ENCODE measurements around the gene PIGR.

PIGR gene

DNA sequence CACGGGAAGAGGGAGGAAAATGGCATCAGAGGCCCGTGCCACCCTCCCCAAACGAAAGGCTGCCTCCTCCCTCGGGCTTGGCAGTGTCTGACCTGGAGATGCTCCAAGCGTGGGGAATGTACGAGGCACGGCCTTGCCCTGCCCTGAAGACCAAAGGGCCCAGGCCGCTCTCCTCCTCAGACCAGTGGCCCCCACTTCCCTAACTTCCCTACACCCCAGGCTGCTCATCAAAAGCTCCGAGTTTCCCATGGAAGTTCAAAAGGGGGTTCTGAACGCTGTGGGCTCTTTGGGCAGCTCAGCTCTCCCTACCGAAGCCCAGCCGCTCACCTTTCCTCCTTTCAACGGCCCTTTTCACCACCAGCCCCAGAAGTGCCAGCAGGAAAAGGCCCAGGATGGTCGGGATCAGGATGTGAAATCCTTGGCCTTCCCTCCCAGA, 36.4 kb downstream of the PIGR start:
- Mint-ChIP-seq H3K4me3 (peak overlapping the region; percentile 49), H3K27ac (peak overlapping the region; percentile 38), H3K9me3 (no peaks in the 10 kb centered on the region), H3K27me3 (no peaks in the 10 kb centered on the region), H3K36me3 (peaks cover 19% of the 10 kb centered on the region), H3K4me1 (peaks cover 91% of the 10 kb centered on the region)

DNA sequence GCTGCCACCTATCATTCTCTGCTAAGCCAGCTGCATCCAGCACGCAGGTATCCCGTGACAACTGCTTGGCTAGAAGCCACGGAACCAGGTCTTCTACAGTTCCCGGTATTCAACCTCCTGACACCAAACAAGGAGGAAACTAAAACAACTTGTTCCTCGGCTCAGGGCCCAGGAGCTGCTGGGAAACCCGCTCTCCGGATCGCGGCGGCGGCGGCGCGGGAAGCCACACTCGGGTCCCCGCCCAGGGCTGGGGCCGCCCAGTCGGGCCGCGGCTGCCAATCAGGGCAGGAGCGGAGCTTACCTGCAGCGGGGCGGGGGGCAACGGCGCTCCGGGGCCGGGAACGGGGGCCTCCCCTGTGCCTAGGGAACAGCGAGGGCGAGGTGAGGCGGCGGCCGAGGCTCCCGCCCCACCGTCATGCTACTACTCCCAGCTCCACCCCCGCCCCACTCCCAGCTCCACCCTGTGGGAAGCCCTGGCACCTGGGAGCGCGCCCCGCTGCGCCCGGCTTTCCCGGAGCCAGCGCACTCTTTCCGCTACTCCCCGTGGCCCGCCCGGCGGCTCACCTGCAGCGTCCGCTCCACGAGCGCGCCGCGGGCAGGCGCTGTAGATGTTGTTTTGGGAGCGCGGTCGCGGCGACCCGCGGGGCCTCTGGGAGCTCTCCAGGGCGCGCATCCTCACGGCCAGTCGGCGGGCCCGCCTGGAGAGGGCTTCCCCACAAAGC, 36.9 kb downstream of the PIGR start:
- peak overlapping the region; percentile 91 for H3K27ac Mint-ChIP-seq

DNA sequence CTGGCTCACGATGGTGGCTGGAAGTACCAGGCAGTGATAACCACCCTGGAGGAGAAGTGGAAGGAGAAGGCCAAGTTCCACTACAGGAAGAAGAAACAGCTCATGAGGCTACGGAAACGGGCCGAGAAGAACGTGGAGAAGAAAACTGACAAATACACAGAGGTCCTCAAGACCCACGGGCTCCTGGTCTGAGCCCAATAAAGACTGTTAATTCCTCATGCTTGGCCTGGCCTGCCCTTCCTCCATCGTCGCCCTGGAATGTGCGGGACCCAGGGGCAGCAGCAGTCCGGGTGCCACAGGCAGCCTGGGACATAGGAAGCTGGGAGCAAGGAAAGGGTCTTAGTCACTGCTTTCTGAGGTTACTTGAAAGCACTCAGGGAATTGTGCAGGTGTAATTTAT, 38.2 kb downstream of the PIGR start:
- no peaks in the 10 kb centered on the region for H3K9me3 Mint-ChIP-seq
- H3K4me1 Mint-ChIP-seq = peaks cover 91% of the 10 kb centered on the region
- H3K27ac Mint-ChIP-seq = peak overlapping the region; percentile 75
- peaks cover 34% of the 10 kb centered on the region for H3K36me3 Mint-ChIP-seq
- H3K4me3 Mint-ChIP-seq = peak overlapping the region; percentile 55
- H3K27me3 Mint-ChIP-seq = no peaks in the 10 kb centered on the region

More for the DNA sequence above, 36.9 kb downstream of the PIGR start:
- Mint-ChIP-seq H3K9me3 (no peaks in the 10 kb centered on the region), H3K4me3 (peak overlapping the region; percentile 66), H3K27me3 (no peaks in the 10 kb centered on the region), H3K36me3 (peaks cover 23% of the 10 kb centered on the region), H3K4me1 (peaks cover 91% of the 10 kb centered on the region)

DNA sequence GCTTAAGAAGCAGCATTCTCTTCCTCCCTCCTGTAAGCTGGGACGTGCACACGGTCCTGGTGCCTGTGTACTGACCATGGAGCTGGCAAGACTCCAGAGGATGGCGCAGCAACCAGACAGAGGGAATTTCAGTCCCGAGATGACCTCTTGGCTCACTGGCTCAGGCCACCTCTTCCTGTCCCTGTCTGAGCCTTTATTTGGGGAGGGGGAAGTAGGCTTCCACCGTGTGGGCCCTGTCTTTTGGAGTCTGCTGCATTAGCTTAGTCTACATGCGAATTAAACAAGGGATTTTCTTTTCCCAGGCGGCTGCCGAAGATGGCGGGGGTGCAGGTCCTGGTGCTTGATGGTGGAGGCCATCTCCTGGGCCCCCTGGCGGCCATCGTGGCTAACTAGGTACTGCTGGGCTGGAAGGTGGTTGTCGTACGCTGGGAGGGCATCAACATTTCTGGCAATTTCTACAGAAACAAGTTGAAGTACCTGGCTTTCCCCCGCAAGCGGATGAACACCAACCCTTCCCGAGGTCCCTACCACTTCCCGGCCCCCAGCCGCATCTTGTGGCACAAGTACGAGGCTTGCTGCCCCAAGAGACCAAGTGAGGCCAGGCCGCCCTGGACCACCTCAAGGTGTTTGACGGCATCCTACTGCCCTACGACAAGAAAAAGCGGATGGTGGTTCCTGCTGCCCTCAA, 38.8 kb downstream of the PIGR start:
- Mint-ChIP-seq H3K36me3 (peaks cover 36% of the 10 kb centered on the region), H3K9me3 (no peaks in the 10 kb centered on the region), H3K4me1 (peaks cover 91% of the 10 kb centered on the region), H3K27me3 (no peaks in the 10 kb centered on the region), H3K27ac (peak overlapping the region; percentile 75), H3K4me3 (no peak overlapping the region)

DNA sequence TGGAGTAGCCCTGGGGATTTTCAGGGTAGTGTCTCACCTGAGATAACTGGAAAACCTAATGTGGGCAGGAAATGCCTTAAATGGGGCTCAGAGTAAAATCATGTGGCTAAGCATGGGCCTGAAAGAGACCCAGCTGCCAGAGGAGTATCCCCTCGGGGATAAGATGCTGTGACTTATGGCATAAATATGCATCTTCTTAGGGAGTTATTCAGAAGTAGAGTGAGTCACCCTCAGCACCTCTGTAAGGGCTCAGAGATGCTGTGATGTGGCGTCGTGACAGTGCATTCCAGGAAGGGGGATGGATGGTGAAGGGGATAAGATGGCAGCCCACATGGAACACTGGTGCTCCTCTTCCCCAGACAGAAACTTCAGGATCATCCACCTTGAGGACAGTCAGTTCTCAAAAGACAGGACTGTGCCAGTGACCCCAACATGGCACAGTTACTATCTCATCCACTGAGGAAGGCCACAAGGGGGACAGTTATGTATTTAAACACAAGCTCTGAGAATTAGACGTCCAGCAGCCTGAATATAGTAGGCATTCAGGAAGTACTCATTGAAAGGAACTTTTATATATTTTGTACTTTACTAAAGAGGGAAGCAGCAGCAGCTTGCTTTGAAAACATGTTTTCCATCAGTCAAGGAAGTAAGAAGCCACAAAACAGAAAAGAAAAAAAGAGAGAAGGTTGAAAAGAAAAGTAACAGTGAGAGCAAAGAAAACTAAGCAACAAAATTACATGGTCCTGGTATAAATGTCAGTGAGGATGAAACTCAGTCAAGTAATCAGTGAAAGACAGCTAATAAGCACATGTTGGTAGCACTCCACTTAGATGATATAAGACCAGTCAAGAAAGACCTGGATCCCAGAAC, 40.7 kb downstream of the PIGR start:
- no peaks in the 10 kb centered on the region for H3K27me3 Mint-ChIP-seq
- H3K4me1 Mint-ChIP-seq = peaks cover 90% of the 10 kb centered on the region
- peaks cover 35% of the 10 kb centered on the region for H3K36me3 Mint-ChIP-seq
- no peaks in the 10 kb centered on the region for H3K9me3 Mint-ChIP-seq
- peak overlapping the region; percentile 96 for H3K27ac Mint-ChIP-seq
- H3K4me3 Mint-ChIP-seq = peak overlapping the region; percentile 73

DNA sequence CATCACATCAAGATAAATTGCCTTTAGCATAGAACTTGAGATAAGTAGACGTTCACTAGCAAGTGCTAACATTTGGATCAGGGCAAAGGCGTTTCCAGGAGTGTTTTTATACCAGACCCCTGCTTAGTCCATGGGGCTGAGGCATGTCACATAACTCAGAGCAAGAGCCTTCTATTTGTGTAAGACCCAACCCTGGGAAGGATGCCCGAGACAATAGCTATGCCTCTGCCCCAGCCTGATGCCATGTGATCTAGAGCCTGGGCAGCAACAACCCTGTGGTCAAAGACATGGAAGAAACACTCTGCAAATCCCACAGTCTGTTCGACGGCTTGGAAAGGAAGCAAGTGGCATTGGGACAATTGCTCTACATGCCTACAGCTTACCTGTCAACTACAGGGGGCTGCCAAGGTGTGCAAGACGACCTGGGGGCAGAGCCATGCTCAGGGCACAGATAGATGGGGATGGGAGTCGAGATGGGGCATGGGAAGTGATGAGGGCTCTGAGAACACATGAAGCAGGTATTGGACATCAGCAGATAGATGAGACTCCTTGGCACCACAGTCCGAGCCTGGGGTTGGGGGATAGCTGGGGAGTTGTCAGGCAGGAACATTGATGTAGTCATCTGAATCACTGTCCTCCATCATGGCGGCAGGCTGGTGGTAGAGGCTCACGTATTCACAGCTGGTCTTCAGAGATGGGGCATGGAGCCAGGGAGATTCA, 41.7 kb downstream of the PIGR start:
- Mint-ChIP-seq H3K4me3 (peak overlapping the region; percentile 73), H3K27ac (peak overlapping the region; percentile 96), H3K4me1 (peaks cover 92% of the 10 kb centered on the region), H3K36me3 (peaks cover 35% of the 10 kb centered on the region), H3K9me3 (no peaks in the 10 kb centered on the region), H3K27me3 (no peaks in the 10 kb centered on the region)

DNA sequence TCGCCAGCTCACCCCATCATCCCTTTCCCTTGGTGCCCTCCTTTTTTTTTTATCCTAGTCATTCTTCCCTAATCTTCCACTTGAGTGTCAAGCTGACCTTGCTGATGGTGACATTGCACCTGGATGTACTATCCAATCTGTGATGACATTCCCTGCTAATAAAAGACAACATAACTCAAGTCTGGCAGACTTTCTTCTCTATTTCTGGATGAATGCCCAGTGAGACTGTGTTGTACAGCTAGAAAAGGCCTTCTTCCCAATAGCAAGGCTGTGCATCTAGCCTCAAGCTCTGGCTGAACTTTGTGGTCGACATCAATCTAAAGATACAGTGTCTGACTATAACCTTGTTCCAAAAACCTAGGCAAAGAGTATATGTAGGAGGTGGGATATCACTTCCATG, 42.6 kb downstream of the PIGR start:
- H3K9me3 Mint-ChIP-seq = no peaks in the 10 kb centered on the region
- no peak overlapping the region for H3K4me3 Mint-ChIP-seq
- peaks cover 33% of the 10 kb centered on the region for H3K36me3 Mint-ChIP-seq
- H3K27ac Mint-ChIP-seq = peak overlapping the region; percentile 49
- peaks cover 93% of the 10 kb centered on the region for H3K4me1 Mint-ChIP-seq
- H3K27me3 Mint-ChIP-seq = no peaks in the 10 kb centered on the region

DNA sequence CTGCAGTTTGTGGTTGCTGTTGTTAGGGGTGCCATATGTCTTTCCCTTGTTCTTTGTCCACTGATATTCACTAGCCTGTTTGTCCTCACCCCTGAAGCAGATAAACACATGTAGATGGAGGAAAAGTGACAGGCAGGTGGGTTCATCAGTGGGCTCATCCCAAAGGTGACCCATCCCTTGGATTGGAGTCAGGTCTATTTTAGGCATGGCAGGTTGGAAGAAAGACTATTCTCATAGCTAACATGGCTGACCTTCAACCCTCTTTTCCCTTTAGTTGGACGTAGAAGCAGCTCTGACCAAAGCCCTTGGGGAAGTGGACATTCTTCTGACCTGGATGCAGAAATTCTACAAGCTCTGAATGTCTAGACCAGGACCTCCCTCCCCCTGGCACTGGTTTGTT, 43.6 kb downstream of the PIGR start:
- Mint-ChIP-seq H3K27ac (peak overlapping the region; percentile 53), H3K36me3 (peaks cover 29% of the 10 kb centered on the region), H3K4me1 (peaks cover 91% of the 10 kb centered on the region), H3K27me3 (no peaks in the 10 kb centered on the region), H3K4me3 (no peak overlapping the region), H3K9me3 (no peaks in the 10 kb centered on the region)

DNA sequence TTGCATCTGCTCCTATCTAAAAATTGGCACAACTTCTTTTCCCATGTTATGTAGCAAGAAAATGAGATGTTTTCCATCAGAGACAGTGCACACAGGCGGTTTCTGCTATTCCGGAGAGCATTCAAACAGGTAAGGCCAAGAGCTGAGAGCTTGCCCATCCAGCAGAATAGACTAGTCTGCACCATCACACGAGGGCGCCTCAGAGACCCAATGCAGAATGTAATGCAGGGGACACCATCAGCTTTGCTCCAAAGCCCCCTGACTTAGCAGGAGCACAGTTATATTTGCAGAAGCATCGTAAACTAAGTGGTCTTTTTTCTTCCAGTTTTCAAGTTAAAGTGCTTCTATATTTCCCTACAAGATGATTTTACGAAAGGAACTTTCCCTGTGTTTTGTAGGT, 44.3 kb downstream of the PIGR start:
- Mint-ChIP-seq H3K4me3 (no peak overlapping the region), H3K27me3 (no peaks in the 10 kb centered on the region), H3K4me1 (peaks cover 91% of the 10 kb centered on the region), H3K9me3 (no peaks in the 10 kb centered on the region), H3K27ac (no peak overlapping the region), H3K36me3 (peaks cover 29% of the 10 kb centered on the region)

DNA sequence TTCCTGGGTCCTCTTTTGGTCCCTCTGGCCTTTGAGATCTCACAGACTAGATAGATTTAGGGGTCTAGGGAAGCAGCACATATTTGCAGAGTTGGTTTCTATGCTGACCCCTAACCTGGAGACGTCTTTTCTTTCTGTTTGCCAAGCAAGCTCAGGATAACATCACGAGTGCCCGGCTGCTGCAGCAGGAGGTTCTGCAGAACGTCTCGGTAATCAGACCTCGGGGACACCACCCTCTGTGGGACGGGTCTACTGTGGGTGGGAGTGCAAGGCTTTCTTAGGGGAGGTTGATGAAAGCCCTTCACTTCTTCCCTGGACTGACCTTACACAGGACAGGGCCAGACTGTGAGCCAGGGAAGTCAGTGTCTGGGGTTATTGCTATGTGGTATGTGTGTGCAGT, 46.1 kb downstream of the PIGR start:
- Mint-ChIP-seq H3K27me3 (no peaks in the 10 kb centered on the region), H3K4me1 (peaks cover 88% of the 10 kb centered on the region), H3K27ac (peak overlapping the region; percentile 82), H3K9me3 (no peaks in the 10 kb centered on the region), H3K4me3 (no peak overlapping the region), H3K36me3 (peaks cover 22% of the 10 kb centered on the region)

DNA sequence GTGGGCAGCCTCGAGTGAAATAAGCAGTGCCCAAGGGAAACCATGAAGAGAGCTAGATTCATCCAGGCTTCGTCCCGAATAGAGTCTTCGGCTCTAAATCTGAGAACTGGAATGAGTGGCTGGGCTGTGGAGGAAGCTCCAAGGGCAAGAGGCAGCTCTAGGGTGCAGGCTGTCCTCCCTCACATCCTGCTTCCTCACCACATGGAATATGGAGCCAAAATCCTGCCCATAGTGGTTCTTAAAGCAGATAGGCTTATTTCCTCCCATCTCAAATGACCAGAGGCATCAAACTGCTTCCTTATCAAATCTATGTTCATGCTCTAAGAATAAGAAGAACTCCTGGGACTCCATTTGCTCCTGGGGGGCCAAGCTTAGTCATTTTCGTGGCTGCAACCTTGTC, 46.5 kb downstream of the PIGR start:
- Mint-ChIP-seq H3K27me3 (no peaks in the 10 kb centered on the region), H3K36me3 (peaks cover 18% of the 10 kb centered on the region), H3K9me3 (no peaks in the 10 kb centered on the region), H3K27ac (no peak overlapping the region), H3K4me3 (no peak overlapping the region), H3K4me1 (peaks cover 84% of the 10 kb centered on the region)

DNA sequence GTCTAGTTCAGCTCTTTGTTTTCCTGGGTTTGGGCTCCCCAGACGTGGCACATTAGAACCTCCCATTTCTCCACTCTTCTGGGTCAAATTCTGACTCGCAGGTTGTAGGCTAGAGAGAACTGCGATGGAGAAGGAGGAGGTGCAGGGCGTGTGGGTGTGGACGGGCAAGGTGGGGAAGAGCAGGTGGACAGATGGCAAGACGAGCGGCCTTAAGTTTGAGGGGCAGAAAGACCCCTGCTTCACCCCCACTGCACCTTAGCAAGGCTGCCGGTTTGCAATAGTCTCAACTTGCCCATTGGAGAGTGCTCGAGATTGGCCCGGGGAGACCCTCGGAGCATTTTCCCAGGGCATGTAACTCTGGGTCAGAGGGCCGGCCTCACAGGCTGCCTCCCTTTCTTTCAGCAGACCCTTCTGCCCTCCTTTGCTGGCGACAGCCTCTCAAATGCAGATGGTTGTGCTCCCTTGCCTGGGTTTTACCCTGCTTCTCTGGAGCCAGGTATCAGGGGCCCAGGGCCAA, 47.3 kb downstream of the PIGR start:
- Mint-ChIP-seq H3K4me1 (peaks cover 82% of the 10 kb centered on the region), H3K4me3 (peak overlapping the region; percentile 20), H3K36me3 (peaks cover 14% of the 10 kb centered on the region), H3K27me3 (no peaks in the 10 kb centered on the region), H3K9me3 (no peaks in the 10 kb centered on the region), H3K27ac (peak overlapping the region; percentile 87)

DNA sequence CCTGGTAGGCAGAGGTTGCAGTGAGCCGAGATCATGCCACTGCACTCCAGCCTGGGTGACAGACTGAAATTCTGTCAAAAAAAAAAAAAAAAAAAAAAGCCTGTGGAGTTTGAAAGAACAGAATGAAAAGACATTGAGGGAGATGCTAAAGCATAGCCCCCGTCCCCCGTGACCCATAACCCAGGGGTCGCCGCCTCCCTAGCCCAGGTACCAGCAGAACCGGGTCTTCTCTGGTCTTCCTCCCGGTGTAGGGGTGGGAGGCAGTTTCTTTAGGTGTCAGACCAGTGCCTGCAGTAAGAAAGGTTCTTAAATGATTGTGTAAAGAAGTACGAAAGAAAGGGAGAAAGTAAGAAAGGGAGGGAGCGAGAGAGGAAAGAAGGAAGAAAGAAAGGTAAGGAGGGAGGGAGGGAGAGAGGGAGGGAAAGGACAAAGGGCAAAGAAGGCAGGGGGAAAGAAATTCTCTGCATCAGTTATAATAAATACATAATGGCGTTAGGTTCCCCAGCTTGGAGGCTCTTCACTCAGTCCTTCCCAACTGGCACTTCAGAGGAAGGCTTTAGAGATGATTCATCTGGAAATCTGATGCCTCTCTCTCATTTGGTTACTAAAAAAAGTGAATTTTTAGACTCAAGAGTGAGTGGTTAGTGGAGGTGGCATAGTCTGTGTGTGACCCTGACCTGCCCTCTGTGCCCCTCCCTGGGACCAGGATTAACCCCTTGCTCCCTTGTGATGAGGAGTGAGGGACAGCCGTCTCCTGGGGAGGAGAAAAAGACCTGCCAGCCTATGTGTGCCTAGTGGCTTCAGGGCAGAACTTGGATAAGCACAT, 48.0 kb downstream of the PIGR start:
- peaks cover 80% of the 10 kb centered on the region for H3K4me1 Mint-ChIP-seq
- H3K27me3 Mint-ChIP-seq = no peaks in the 10 kb centered on the region
- peaks cover 7% of the 10 kb centered on the region for H3K36me3 Mint-ChIP-seq
- peak overlapping the region; percentile 20 for H3K4me3 Mint-ChIP-seq
- peak overlapping the region; percentile 87 for H3K27ac Mint-ChIP-seq
- H3K9me3 Mint-ChIP-seq = no peaks in the 10 kb centered on the region

DNA sequence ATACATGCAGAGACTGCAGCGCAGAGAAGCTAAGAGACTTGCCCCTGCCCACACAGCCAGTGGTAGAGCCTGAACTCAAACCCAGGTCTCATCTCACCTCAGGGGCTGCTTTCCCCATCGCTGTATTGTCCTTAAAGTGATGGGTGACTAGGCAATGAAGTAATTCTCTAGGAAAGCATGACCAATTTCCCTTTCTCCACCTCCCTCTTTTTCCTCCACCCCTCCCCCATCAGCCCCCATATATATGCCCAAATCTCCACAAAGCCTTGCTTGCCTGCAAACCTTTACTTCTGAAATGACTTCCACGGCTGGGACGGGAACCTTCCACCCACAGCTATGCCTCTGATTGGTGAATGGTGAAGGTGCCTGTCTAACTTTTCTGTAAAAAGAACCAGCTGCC, 49.1 kb downstream of the PIGR start, which contains the start of gene IL24:
TSS of gene IL24 (plus strand) at position 269 of the 400 bp plus-strand sequence. CDS start 390 bp downstream, outside the sequence.
- peak within 1 kb of the TSS; percentile 86 for H3K27ac Mint-ChIP-seq
- H3K4me3 Mint-ChIP-seq = peak within 1 kb of the TSS; percentile 70
- H3K27me3 Mint-ChIP-seq = no peaks in the 10 kb centered on the region
- no peaks in the 10 kb centered on the region for H3K9me3 Mint-ChIP-seq
- peaks cover 4% of the 10 kb centered on the region for H3K36me3 Mint-ChIP-seq
- peaks cover 76% of the 10 kb centered on the region for H3K4me1 Mint-ChIP-seq
